Articular chondrocyte of knee joint (primary cell): ENCODE data around the gene IL18RAP. TPM values are rescaled to one million over a fixed set of nuclear protein-coding genes. Genes with fewer than 3 reads are reported as not detected.

Source experiments
- small RNA-seq: library from RNA; depleted of rRNA; stranded (forward); fragments of <200 nt; gene quantifications from one replicate; pipeline ENCODE3, GENCODE V24; 2012
- total RNA-seq: library from RNA; depleted of rRNA; stranded (reverse); fragments of >200 nt; gene quantifications from 2 replicates; pipeline ENCODE4 v1.2.3, GENCODE V29; 2012

Gene IL18RAP, protein sequence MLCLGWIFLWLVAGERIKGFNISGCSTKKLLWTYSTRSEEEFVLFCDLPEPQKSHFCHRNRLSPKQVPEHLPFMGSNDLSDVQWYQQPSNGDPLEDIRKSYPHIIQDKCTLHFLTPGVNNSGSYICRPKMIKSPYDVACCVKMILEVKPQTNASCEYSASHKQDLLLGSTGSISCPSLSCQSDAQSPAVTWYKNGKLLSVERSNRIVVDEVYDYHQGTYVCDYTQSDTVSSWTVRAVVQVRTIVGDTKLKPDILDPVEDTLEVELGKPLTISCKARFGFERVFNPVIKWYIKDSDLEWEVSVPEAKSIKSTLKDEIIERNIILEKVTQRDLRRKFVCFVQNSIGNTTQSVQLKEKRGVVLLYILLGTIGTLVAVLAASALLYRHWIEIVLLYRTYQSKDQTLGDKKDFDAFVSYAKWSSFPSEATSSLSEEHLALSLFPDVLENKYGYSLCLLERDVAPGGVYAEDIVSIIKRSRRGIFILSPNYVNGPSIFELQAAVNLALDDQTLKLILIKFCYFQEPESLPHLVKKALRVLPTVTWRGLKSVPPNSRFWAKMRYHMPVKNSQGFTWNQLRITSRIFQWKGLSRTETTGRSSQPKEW
- total RNA-seq = not detected in 2 replicates

DNA sequence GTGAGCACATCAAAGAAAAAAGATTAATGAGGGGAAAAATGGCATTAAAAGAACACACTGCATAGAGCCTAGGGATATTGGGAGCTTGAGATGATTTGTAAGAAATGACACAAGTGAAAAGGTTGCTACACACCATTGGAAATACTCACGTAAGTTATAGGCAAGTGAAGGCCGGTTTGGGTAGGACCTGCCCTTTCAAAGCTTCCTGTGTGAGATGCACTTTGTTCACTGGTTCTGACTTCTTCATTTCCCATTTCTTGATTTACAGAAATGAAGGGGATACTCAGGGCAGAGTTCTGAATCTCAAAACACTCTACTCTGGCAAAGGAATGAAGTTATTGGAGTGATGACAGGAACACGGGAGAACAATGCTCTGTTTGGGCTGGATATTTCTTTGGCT lies at the start of gene IL18RAP:
Gene IL18RAP (plus strand): TSS at position 251 of the 400 bp plus-strand sequence. CDS start 118 bp downstream, at position 369.

DNA sequence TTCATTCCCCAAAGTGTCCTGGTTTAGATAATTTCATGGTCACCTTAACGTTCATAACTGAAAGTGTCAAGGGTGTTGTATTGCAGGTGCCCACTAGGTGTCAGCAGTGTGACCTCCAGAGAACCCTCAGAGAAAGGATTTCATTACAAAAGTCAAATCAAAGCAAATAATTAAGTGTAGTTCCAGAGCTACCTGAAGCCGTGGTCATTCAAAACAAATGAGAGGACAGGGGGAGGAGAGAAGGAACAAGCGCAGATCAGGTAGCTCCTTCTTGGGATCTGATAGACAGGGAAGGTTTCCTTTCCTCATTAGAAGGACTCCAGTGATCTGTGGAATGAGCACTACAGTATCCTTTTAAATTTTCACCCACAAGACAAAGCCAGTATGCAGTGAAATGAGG lies 50.1 kb downstream of the IL18RAP start, which contains the start of gene SLC9A4:
Gene SLC9A4 (plus strand): TSS at position 207 of the 400 bp plus-strand sequence. CDS start 534 bp downstream, outside the sequence.

Small RNA genes lying within 50 kb of the gene (small RNA-seq; reads per million reads assigned to genes)
- gene MIR4772 = 0.50 reads per million, percentile 11 among the genes with 10 or more reads in this experiment

Other genes starting within 250 kb of the IL18RAP start
- 3.3 and 3.7 TPM in 2 replicates for gene IL1RL2, start 236.1 kb upstream of the IL18RAP start, total RNA-seq
- gene IL1RL1, start 111.6 kb upstream of the IL18RAP start, total RNA-seq = 0.39 and 0.65 TPM in 2 replicates
- gene IL18R1, start 67.4 kb upstream of the IL18RAP start, total RNA-seq = 4.2 and 4.4 TPM in 2 replicates
- gene SLC9A4, start 50.1 kb downstream of the IL18RAP start, total RNA-seq = not detected in 2 replicates
- under 0.01 TPM in 1 of 2 replicates, not detected in the other for gene SLC9A2, start 196.4 kb downstream of the IL18RAP start, total RNA-seq